Ectodermal cell (in vitro differentiated cells): ENCODE measurements around the gene ZCWPW1.

Experiments
- H3K27ac ChIP-seq: 2 replicates; pipeline ENCODE4 v1.7.0; 2013; ENCODE audit warnings: mild to moderate bottlenecking, low read depth, low read length; ENCODE audit not compliant: insufficient read depth, poor library complexity, severe bottlenecking
- H3K27me3 ChIP-seq: 2 replicates; pipeline ENCODE4 v1.7.0; 2013; ENCODE audit warnings: mild to moderate bottlenecking, low read length; ENCODE audit not compliant: insufficient read depth, control insufficient read depth, poor library complexity, severe bottlenecking
- H3K36me3 ChIP-seq: one replicate; pipeline ENCODE4 v1.7.0; 2013; ENCODE audit warnings: low read length; ENCODE audit not compliant: control insufficient read depth, insufficient read depth
- H3K4me1 ChIP-seq: one replicate; pipeline ENCODE4 v1.7.0; 2013; ENCODE audit warnings: low read length; ENCODE audit not compliant: control insufficient read depth, insufficient read depth
- H3K4me3 ChIP-seq: 2 replicates; pipeline ENCODE4 v1.7.0; 2013; ENCODE audit warnings: low read depth, low read length, control low read depth; ENCODE audit not compliant: insufficient read depth
- H3K9me3 ChIP-seq: 2 replicates; pipeline ENCODE4 v1.7.0; 2013; ENCODE audit warnings: mild to moderate bottlenecking, low read length, moderate library complexity; ENCODE audit not compliant: control insufficient read depth
- WGBS, 2 experiments: methylation state at CpG; one replicate each; pipeline ENCODE4 v1.1.7; 2013; ENCODE audit warnings: missing lambda C conversion rate in 2 of 2; 5-methylcytosine and 5-hydroxymethylcytosine counted together

The ZCWPW1 gene

DNA sequence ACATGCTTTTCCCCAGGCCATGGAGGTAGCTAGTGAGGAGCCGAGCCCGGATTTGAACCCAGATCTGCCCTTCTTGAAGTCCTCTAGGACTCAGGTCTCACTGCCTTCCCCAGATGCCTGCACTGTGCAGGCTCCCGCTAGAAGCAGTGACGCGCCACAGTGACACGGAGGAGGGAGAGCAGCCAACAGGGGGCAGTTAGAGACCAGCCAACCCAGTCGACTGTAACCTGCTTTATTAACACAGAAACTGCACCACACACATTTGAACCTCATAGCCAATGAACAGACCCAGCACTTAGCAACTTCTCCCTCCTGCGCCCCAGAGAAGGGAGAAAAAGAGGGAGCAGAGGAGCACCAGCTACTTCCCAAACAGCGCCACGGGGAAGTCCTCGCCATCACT is 27.8 kb downstream of the ZCWPW1 start:
- peaks cover 3% of the 10 kb centered on the region for H3K4me1 ChIP-seq
- H3K27ac ChIP-seq, result no peak overlapping the region
- H3K4me3 ChIP-seq, result no peak overlapping the region
- 61 to 65% methylated on average over 11 of the region's 11 CpGs for WGBS, 2 experiments
- no peaks in the 10 kb centered on the region for H3K36me3 ChIP-seq
- H3K27me3 ChIP-seq, result no peaks in the 10 kb centered on the region
- H3K9me3 ChIP-seq, result no peaks in the 10 kb centered on the region

DNA sequence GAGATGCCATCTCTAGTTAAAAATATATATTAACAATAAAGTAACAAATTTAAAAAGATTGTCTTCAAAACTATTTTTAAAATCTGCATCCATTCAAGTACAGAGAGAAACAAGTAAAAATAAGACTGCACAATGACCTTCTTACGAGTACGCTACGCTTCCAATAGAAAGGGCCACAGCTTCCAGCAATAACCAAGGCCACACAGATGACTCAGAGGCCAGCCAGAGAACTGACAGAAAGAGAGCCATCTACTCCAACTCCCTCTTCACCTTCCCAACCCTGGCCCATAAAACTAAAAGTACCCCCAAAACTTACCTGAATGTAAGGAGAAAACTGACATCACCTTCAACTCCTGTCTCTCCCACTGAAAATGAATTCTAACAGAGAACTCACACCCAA is 28.5 kb downstream of the ZCWPW1 start:
- Histone ChIP-seq H3K4me3 (no peak overlapping the region), H3K4me1 (peaks cover 3% of the 10 kb centered on the region), H3K36me3 (no peaks in the 10 kb centered on the region), H3K9me3 (no peaks in the 10 kb centered on the region), H3K27ac (no peak overlapping the region), H3K27me3 (no peaks in the 10 kb centered on the region)
- WGBS, 2 experiments, result 96 to 98% methylated on average over 3 of the region's 3 CpGs

DNA sequence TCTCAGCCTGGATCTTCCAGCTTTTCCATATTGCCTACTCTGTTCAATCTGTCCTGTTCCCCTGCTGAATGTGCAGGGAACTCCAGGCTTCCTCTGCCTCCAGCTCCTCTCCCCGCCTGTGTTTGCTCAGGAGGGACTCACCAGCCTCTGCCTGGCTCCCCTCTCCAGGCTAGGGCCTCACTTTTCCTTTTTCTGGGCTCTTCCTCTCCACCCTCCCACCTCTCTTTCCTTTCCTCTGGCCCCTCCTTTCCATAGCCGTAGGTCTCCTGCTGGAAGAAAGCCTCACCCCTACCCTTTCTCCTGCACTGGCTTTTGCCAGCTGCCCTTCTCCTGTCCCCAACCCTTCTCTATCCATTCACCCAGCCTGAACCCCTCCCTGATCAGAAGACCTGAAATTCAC is 30.3 kb downstream of the ZCWPW1 start:
- Histone ChIP-seq H3K4me3 (no peak overlapping the region), H3K36me3 (no peaks in the 10 kb centered on the region), H3K27ac (no peak overlapping the region), H3K27me3 (no peaks in the 10 kb centered on the region), H3K9me3 (no peaks in the 10 kb centered on the region), H3K4me1 (peaks cover 3% of the 10 kb centered on the region)
- WGBS, 2 experiments, result 55 to 60% methylated on average over 2 of the region's 2 CpGs

DNA sequence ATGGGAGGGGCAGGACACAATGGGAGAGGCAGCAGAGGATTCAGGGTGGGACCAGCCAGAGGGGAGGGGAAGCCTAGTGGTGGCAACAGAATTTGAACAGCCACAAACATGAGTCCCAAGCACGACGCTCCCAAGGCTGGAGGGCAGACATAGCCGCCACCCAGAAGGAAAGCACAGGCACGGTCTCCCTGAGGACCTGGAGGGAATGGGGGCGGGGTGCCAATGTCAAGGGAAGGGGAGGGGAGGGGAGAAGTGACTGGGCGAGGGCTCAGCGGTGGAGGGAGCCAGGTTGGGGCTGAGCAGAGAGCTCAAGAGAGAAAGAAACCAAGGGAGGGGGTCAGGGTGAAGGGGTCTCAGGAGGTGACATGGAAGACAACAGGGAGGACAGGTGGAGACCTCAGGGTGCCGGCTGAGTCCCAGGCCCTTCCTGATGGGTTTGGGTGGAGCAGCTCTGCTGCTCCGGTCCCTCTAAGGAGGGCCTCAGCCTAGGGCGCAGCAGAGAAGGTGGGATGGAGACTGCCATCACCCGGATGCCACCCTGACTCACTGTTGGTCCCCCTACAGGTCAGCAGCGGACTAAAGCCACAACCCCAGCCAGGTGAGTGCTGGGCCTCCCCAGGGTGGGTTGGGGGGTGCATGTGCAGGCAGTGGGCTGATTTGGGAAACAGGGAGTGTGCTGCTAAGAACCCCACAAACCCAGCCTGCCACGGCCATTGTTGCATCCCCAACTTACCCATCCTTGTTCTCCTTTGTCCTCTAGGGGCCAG is 31.0 kb downstream of the ZCWPW1 start:
- Histone ChIP-seq H3K27ac (no peak overlapping the region), H3K4me1 (peaks cover 3% of the 10 kb centered on the region), H3K36me3 (no peaks in the 10 kb centered on the region), H3K4me3 (no peak overlapping the region), H3K9me3 (no peaks in the 10 kb centered on the region), H3K27me3 (no peaks in the 10 kb centered on the region)
- WGBS, 2 experiments, result 75 to 78% methylated on average over 13 of the region's 13 CpGs

DNA sequence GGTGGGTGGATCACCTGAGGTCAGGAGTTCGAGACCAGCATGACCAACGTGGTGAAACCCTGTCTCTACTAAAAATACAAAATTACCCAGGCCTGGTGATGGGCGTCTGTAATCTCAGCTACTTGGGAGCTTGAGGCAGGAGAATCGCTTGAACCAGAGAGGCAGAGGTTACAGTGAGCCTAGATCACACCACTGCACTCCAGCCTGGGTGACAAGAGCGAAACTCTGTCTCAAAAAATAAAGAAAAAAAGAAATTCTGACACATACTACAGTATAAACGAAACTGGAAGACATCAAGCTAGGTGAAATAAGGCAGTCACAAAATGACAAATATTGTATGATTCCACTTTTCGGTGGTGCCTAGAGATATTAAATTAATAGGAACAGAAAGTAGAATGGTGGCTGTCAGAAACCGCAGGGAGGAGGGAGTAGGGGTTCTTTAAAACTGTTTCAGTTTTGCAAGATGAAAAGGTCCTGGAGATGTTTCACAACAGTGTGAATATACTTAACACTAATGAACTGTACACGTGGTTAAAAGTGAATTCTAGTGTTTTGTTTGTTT is 32.0 kb downstream of the ZCWPW1 start:
- Histone ChIP-seq H3K4me3 (no peak overlapping the region), H3K4me1 (peaks cover 3% of the 10 kb centered on the region), H3K9me3 (no peaks in the 10 kb centered on the region), H3K27ac (no peak overlapping the region), H3K36me3 (no peaks in the 10 kb centered on the region), H3K27me3 (no peaks in the 10 kb centered on the region)
- 95% methylated on average over 9 of the region's 9 CpGs for WGBS, 2 experiments

DNA sequence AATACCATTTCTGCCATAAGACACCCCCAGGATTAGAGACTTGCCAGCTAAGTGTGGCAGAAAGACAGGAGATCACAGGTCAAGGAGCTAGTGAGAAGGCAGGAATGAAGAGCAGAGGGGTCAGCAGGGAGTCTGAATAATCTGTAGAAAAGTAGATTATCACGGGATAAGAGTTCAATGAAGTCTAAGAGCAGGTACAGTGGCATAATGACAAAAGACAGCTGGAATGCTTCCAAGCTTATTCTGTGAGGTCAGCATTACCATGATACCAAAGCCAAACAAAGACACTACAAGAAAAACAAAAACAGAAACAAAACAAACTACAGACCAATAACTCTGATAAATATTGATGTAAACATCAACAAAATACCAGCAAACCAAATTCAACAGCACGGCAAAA is 34.4 kb downstream of the ZCWPW1 start:
- no peaks in the 10 kb centered on the region for H3K9me3 ChIP-seq
- no peaks in the 10 kb centered on the region for H3K27me3 ChIP-seq
- no peak overlapping the region for H3K4me3 ChIP-seq
- H3K4me1 ChIP-seq, result peaks cover 3% of the 10 kb centered on the region
- H3K36me3 ChIP-seq, result no peaks in the 10 kb centered on the region
- no peak overlapping the region for H3K27ac ChIP-seq
- 72 to 87% methylated on average over 2 of the region's 2 CpGs for WGBS, 2 experiments

DNA sequence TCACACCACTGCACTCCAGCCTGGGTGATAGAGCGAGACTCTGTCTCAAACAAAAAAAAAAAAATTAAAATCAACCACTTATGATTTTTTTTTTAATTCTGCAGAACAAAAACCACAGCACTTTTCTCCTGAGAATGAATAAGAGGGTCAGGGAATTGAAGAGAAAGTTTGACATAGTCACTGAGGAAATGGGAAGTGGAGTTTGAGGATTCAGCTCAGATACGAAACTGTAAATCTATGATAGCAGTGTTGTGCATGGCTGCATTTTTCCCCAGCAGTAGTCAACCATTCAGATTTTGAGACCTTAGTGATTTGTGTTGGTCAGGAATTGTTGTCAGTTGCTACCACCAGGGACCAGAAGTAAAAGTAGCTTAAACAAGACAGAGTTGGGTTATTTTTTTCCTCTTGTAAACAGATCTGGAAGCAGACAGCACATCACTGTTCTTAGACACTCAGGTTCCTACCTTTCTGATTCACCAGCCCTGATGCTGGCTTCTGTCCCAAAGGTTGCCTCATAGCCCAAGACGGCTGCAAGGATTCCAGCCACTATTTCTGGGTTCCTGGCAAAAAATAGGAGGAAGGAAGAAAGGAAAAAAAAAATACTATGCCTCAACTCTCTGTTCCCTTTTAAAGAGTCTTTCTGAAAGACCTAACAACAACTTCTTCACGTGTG is 35.1 kb downstream of the ZCWPW1 start:
- WGBS, 2 experiments, result 78% methylated on average over 4 of the region's 4 CpGs
- Histone ChIP-seq H3K9me3 (no peaks in the 10 kb centered on the region), H3K4me1 (peaks cover 3% of the 10 kb centered on the region), H3K27ac (no peak overlapping the region), H3K36me3 (no peaks in the 10 kb centered on the region), H3K27me3 (no peaks in the 10 kb centered on the region), H3K4me3 (no peak overlapping the region)

DNA sequence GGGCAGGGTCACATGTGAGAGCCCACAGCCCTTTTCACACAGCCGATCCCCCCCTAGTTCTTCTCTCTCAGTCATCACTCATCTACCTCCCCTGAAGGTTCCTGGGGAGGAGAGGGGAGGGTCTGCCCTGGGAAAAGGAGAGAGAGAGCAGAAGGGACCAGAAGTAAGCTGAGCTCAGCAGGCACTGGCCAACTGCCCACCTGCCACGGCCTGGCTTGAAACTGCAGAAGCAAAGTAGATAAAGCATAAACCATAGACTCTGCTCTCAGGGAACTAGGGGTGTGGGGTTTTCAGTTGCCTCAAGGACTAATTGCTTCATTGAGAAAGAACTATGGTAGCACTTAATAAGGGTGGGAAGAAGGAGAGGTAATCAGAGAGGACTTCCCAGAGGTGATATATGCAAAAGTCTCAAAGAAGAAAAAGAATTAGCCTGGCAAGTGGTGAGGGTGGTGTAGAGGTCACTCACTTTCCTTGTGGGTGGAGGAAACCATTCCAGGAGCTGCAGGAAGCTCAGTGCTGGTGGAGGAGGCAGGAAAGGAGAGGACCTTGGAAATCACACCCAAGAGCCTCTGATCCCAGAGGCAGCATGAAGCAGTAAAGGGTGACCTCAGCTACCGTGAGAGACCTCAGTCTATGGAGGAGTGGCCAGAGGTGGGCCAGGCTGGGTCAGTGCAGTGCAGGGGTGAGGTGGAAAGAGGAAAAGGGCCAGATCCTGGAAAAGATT is 38.1 kb downstream of the ZCWPW1 start:
- Histone ChIP-seq H3K4me3 (no peak overlapping the region), H3K4me1 (no peaks in the 10 kb centered on the region), H3K27ac (no peak overlapping the region), H3K9me3 (no peaks in the 10 kb centered on the region), H3K36me3 (no peaks in the 10 kb centered on the region), H3K27me3 (no peaks in the 10 kb centered on the region)
- WGBS, 2 experiments, result 70 to 75% methylated on average over 2 to 3 of the region's 3 CpGs

DNA sequence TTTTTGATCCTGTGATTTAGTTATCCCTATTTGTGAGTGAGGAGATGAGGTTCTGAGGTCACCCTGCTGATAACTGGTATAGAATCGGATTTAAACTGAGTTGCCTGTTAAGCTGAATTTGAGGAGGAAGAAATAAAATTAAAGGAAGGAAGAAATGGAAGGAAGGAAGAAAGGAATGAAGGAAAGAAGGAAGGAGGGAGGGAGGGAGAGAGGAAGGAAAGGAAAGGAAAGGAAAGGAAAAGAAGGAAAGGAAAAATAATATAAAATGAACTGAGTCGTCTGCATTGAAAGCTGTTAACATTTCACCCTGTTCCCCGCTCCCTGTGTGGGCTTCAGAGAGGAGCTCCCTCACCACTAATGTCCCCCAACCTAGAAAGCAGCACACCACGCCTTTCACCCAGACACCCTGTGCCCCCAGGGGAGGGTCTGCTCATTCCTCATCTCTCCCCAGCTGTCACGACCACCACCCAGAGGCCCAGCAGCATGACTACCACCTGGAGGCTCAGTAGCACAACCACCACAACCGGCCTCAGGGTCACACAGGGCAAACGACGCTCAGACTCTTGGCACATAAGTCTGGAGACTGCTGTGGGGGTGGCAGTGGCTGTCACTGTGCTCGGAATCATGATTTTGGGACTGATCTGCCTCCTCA is 38.9 kb downstream of the ZCWPW1 start:
- Histone ChIP-seq H3K36me3 (no peaks in the 10 kb centered on the region), H3K4me3 (no peak overlapping the region), H3K27ac (no peak overlapping the region), H3K27me3 (no peaks in the 10 kb centered on the region), H3K9me3 (no peaks in the 10 kb centered on the region), H3K4me1 (no peaks in the 10 kb centered on the region)
- whole genome bisulfite sequencing, 2 experiments, result 76 to 78% methylated on average over 9 of the region's 9 CpGs
